GM10266 (cell line): ENCODE data around the gene FOXN3.

Experiments used
- DNase-seq: peaks from one replicate; pipeline ENCODE4 v3.0.0; 2012; ENCODE audit errors: extremely low spot score
- TF ChIP-seq, protein P1 (sequence below): IDR thresholded peaks from 2 replicates; pipeline ENCODE4 v1.5.1; 2012; ENCODE audit warnings: mild to moderate bottlenecking, low read depth; ENCODE audit not compliant: control insufficient read depth, insufficient read depth; ENCODE audit errors: missing control alignments

Gene FOXN3

GRCh38 chr14:89417091-89417464, at the start of gene FOXN3:
Gene FOXN3 (minus strand): TSS chr14:89417233. CDS start chr14:89412476, 4,757 bp downstream.
- peak; percentile 94 for DNase-seq
- TF ChIP-seq, protein P1, sequence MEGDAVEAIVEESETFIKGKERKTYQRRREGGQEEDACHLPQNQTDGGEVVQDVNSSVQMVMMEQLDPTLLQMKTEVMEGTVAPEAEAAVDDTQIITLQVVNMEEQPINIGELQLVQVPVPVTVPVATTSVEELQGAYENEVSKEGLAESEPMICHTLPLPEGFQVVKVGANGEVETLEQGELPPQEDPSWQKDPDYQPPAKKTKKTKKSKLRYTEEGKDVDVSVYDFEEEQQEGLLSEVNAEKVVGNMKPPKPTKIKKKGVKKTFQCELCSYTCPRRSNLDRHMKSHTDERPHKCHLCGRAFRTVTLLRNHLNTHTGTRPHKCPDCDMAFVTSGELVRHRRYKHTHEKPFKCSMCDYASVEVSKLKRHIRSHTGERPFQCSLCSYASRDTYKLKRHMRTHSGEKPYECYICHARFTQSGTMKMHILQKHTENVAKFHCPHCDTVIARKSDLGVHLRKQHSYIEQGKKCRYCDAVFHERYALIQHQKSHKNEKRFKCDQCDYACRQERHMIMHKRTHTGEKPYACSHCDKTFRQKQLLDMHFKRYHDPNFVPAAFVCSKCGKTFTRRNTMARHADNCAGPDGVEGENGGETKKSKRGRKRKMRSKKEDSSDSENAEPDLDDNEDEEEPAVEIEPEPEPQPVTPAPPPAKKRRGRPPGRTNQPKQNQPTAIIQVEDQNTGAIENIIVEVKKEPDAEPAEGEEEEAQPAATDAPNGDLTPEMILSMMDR: no peak

GRCh38 chr14:89466484-89466883, 49.5 kb upstream of the FOXN3 start:
- no peak for DNase-seq

DNA sequence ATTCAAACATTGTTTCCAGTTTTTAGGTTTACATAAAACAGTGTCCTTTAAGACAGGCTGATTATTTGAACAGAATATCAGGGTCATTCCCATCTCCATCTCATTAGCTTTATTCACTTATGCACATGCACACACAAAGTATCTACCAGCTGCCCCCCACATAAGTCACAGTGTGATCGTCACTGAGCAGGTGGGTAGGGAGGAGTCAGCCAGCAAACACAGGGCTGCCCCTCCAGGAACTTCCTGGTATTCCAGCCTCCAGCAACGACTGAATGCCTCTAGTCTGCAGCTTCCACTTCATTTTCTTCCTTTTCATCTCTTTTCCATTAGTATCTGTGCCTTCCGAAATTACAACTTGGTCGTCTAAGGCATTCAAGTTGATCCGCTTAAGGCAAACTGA, 48.8 kb upstream of the FOXN3 start:
- no peak for DNase-seq
- TF ChIP-seq, protein P1: no peak

More at GRCh38 chr14:89466484-89466883, 49.5 kb upstream of the FOXN3 start:
- TF ChIP-seq, protein P1: no peak

DNA sequence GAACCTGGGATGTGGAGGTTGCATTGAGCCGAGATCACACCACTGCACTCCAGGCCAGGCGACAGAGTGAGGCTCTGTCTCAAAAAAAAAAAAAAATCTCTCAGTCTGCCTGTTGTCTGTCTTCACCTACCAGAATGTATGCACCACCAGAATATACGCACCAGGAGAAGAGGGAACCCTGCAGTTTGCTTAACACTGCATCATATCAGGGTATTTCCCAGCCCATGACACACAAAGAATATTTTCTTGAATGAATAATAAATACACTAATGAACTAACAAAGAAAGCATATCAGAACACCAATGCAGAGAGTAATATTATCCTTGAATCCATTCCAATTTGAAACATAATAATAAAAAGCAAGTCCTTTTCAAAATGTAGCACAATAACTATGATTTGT, 44.2 kb upstream of the FOXN3 start:
- DNase-seq: no peak
- TF ChIP-seq, protein P1: no peak

DNA sequence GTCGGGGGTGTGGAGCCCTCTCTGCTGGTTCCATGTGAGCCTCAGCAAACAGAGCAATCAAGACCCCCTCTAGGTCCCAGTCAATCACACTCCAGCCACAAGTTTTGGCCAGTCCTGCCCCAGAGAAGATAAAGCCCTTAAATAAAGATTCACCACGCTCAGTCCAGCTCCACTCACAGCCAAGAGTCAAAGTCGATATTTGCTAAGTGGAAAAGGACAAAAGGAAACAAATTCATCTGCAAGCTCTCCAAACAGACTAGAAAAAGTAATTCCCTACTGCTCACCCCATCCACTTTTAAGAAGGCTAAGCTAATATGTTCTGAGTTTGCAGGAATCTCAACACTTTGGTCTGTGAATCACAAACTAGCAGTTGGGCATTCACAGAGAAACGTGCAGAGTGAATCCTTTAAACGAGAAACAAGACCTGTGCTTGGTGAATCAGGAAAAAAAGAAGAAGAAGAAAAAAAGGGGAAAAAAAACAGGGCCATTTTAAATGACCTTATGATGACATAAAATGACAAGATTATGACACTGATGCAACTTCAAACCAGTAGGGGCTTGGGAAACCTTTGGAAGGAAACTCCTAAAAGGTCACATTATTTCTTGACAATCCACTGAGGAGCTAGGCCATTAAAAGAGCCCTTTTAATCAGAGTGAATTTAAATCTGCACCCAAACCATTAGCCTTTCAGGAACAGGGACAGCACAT, 41.8 kb upstream of the FOXN3 start:
- TF ChIP-seq, protein P1: no peak

DNA sequence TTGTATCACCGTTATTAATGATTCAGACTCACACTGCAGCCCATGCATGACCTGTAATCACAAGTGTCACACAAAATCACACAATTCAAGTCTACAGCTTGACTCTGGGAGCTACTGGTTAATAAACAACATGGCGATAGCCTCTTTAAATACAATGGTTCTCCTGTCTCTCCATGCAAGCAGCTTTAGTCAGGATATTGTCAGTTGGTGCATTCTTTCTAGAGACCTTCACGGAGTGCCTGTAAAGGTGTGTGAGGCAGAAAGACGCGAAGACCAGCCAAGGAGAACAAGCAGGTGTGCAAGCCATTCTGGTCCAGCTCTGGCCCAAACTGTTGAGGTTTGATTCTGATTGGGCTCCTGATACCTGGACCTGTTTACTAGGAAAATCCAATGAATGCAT, 40.0 kb upstream of the FOXN3 start:
- no peak for DNase-seq
- TF ChIP-seq, protein P1: no peak

More for the DNA sequence above, 41.8 kb upstream of the FOXN3 start:
- no peak for DNase-seq

DNA sequence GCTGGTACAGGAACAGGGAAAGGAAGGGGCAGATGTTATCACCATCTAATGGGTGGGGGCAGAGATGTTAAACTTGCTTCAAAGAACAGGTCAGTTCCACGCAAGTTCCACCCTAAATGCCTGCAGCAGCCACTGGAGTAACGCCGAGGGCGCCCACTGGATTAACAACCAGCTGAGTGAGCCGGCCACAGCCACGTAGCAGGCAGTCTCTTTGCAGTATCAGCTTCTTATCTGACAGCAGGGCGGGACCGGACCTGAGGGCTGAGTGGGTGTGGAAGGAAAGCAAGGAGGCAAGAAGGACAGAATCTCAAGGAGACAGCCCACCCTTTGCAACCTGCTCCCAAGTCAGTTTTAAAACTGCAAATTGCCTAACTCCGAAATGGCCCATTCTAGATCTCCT, 38.4 kb upstream of the FOXN3 start:
- no peak for DNase-seq
- TF ChIP-seq, protein P1: no peak
